Activated CD8-positive, alpha-beta T cell treated with anti-CD3 and anti-CD28 coated beads, Interleukin-2, amount 10 ng/mL, durations not matched to agents 7 days and 5 days (primary cell): ENCODE results near the gene EEIG2. TPM values are rescaled to one million over a fixed set of nuclear protein-coding genes. Genes with fewer than 3 reads are reported as not detected.

Experiments used
- ATAC-seq: fragments of 150-1000 bp; cut with Tn5 transposase; one replicate; pipeline ENCODE4 v1.10.0; 2021; ENCODE audit warnings: moderate library complexity
- CTCF ChIA-PET: fragments of 350-600 bp; sonication (Branson Sonifier 250); formaldehyde crosslinking; loops from one replicate; lab custom pipeline; 2021; ENCODE audit warnings: antibody characterized with exemption; lab: Charles Lee
- POLR2A ChIA-PET: fragments of 350-600 bp; sonication (Branson Sonifier 250); formaldehyde crosslinking; loops from one replicate; lab custom pipeline; 2021; ENCODE audit warnings: antibody characterized with exemption; lab: Charles Lee
- DNase-seq: peaks from one replicate; pipeline ENCODE4 v3.0.0-alpha.2; 2020
- H3K27ac Mint-ChIP-seq: one replicate; pipeline ENCODE4 v1.8.0; 2021; ENCODE audit warnings: mild to moderate bottlenecking, mixed read lengths
- H3K27me3 Mint-ChIP-seq: one replicate; pipeline ENCODE4 v1.8.0; 2021; ENCODE audit warnings: low read depth, mixed read lengths
- H3K36me3 Mint-ChIP-seq: one replicate; pipeline ENCODE4 v1.8.0; 2021; ENCODE audit warnings: low read depth, mixed read lengths
- H3K4me1 Mint-ChIP-seq: one replicate; pipeline ENCODE4 v1.8.0; 2021; ENCODE audit warnings: low read depth, mixed read lengths
- H3K4me3 Mint-ChIP-seq: one replicate; pipeline ENCODE4 v1.8.0; 2021; ENCODE audit warnings: mild to moderate bottlenecking, mixed read lengths
- H3K9me3 Mint-ChIP-seq: one replicate; pipeline ENCODE4 v1.8.0; 2022; ENCODE audit warnings: mixed read lengths; ENCODE audit not compliant: insufficient read depth
- total RNA-seq, 2 experiments: library from RNA; stranded (reverse); gene quantifications; one replicate each; pipeline ENCODE4 v1.2.3, GENCODE V29; 2021

The EEIG2 gene
- total RNA-seq, 2 experiments from 2014 or later = 18.1 to 18.9 TPM

DNA sequence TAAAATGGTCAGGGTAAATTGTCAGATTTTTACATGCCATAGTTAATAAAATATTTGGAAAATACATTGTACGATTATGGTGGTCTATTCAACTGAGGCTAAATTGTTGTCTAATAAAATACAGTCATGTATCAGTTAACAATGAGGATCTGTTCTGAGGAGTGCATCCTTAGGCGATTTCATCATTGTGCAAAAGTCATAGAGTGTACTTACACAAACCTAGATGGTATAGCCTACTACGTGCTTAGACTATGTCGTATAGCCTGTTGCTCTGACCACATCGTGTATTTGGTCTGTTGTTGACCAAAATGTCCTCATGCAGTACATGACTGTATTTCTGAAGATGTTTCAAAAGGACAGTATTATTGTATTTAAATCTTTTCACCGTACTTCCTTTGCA lies 5.2 kb downstream of the EEIG2 start:
- Mint-ChIP-seq H3K9me3 (no peaks in the 10 kb centered on the region), H3K4me3 (no peak overlapping the region), H3K36me3 (no peaks in the 10 kb centered on the region), H3K27me3 (no peaks in the 10 kb centered on the region), H3K4me1 (peaks cover 37% of the 10 kb centered on the region), H3K27ac (no peak overlapping the region)
- POLR2A ChIA-PET = no interaction called here
- no peak for ATAC-seq
- CTCF ChIA-PET = interaction anchor here (7.1 kb wide), 1 partner anchor 80 kb away, joined by 160 read pairs; no protein-coding TSS in a partner anchor
- DNase-seq = no peak

DNA sequence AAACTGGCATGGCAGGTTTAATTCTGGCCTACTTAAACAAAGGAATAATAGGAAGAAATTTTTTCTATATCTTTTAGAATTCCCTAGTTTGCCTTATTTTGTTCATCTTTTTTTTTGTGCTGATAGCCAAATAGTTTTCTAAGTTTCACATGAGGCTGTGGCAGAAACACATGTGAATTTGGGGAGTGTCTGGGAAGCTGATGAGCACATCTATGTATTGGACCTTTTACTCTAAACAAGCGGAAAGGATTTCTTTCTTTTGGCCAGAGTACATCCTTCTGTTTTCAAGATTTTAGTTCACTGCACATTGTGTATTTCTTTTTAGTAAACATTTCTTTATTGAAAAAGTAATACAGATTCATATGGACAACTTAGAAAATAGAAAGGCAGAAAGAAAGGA lies 5.6 kb downstream of the EEIG2 start:
- no peaks in the 10 kb centered on the region for H3K36me3 Mint-ChIP-seq
- H3K4me3 Mint-ChIP-seq = no peak overlapping the region
- POLR2A ChIA-PET = no interaction called here
- H3K27ac Mint-ChIP-seq = no peak overlapping the region
- peaks cover 37% of the 10 kb centered on the region for H3K4me1 Mint-ChIP-seq
- no peak for DNase-seq
- no peaks in the 10 kb centered on the region for H3K9me3 Mint-ChIP-seq
- H3K27me3 Mint-ChIP-seq = no peaks in the 10 kb centered on the region
- CTCF ChIA-PET = no interaction called here
- ATAC-seq = no peak

DNA sequence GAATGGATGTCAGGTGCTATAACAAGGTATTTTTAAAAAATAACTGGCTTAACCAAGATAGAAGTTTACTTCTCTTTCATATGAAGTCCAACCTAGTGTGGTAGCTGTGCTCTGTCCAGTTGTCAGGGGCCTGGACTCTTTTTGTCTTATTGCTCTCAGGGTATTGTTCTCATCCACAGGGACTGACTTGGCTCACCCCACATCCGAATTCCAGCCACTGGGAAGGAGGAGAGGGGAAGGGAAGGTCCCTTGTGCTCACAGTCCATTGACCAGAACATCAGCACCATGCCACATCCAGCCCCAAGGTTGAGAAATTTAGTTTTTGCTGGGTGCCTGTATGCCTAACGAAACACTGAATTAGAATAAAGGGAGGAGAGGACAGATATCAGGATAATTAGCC lies 8.7 kb downstream of the EEIG2 start:
- Mint-ChIP-seq H3K36me3 (peaks cover 1% of the 10 kb centered on the region), H3K27me3 (no peaks in the 10 kb centered on the region), H3K4me1 (peaks cover 12% of the 10 kb centered on the region), H3K9me3 (no peaks in the 10 kb centered on the region), H3K4me3 (no peak overlapping the region), H3K27ac (no peak overlapping the region)
- DNase-seq (no peak), ATAC-seq (no peak)
- ChIA-PET CTCF (interaction anchor here (0.9 to 3.6 kb wide), 6 partner anchors 9 to 76 kb away, joined by 3 to 40 read pairs (median 7); partner anchors contain the start of gene EEIG2), POLR2A (no interaction called here)

DNA sequence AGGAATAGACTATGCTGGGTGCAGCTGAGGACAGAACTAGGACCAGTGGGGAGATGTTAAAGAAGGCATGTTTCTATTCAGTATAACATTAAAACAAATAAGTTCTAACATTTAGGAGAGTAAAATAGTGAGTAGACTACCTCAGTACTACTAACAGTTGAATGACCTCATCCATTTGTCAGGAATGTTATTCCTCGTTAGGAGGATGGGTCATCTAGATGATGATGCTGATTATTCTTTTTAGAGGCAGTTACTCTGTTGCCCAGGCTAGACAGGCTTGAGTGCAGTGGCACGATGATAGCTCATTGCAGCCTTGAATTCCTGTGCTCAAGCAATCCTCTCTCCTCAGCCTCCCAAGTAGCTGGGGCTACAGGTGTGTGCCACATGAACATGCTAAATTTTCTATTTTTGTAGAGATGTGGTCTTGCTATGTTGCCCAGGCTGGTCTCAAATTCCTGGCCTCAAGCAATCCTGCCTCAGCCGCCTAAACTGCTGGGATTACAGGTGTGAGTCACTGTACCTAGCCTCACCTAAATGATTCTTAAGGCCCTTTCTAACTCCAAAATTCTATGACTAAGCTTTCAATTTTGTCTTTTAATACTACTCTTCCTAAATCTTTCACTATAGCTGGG lies 9.3 kb downstream of the EEIG2 start:
- CTCF ChIA-PET = interaction anchor here (1.3 to 3.6 kb wide), 8 partner anchors 10 to 76 kb away, joined by 3 to 40 read pairs (median 6); partner anchors contain the start of gene EEIG2
- no peaks in the 10 kb centered on the region for H3K27me3 Mint-ChIP-seq
- POLR2A ChIA-PET = no interaction called here
- ATAC-seq (no peak), DNase-seq (no peak)
- H3K4me1 Mint-ChIP-seq = peaks cover 6% of the 10 kb centered on the region
- H3K27ac Mint-ChIP-seq = no peak overlapping the region
- no peak overlapping the region for H3K4me3 Mint-ChIP-seq
- no peaks in the 10 kb centered on the region for H3K9me3 Mint-ChIP-seq
- H3K36me3 Mint-ChIP-seq = peaks cover 3% of the 10 kb centered on the region

DNA sequence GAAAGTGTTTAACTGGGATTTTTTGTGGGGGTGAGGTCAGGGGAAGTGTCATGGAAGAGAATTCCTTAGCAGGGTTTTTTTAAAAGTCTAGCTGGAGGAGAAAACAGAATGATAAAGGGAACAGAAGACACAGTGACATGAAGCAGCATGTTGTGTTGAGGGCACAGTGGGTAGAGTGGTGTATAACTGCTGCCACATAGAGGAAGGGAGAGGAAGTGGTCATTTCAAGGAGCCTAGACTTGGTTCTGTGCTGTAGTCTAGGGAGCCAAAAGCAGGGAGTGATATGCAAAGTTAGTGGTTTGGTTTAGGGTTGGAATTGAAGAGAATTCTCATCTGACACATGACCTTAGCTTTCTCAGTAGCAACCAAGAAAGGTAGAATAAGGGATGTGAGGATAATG lies 10.2 kb downstream of the EEIG2 start:
- ChIA-PET CTCF (interaction anchor here (1.2 to 3.6 kb wide), 9 partner anchors 11 to 75 kb away, joined by 3 to 40 read pairs (median 4); partner anchors contain the start of gene EEIG2), POLR2A (interaction anchor here (0.9 kb wide), 1 partner anchor 73 kb away, joined by 3 read pairs; no protein-coding TSS in a partner anchor)
- no peaks in the 10 kb centered on the region for H3K27me3 Mint-ChIP-seq
- no peak overlapping the region for H3K27ac Mint-ChIP-seq
- H3K36me3 Mint-ChIP-seq = peaks cover 3% of the 10 kb centered on the region
- DNase-seq (peak; percentile 60), ATAC-seq (peak; percentile 99)
- H3K9me3 Mint-ChIP-seq = no peaks in the 10 kb centered on the region
- no peak overlapping the region for H3K4me3 Mint-ChIP-seq
- peaks cover 4% of the 10 kb centered on the region for H3K4me1 Mint-ChIP-seq

DNA sequence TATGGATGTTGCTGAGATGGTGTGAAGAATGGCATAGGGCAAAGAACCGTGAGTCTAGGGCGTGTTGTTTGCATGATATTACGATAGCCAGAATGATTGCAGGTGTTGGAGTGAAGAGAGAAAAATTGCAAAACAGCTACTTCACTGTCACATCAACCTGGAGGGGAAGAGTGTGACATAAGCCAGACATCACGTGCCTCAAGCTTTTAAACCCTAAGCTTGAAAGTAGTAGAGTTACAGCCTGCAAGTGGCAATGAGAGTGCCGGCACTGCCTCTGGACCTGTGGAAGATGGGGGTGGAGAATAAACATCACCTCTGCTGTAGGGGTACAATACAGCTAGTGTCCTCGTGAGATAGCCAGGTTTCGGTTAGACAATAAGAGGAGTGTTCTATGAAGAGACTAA lies 11.1 kb downstream of the EEIG2 start:
- ChIA-PET POLR2A (no interaction called here), CTCF (interaction anchor here (1.2 to 3.6 kb wide), 5 partner anchors 12 to 74 kb away, joined by 4 to 40 read pairs (median 10); partner anchors contain the start of gene EEIG2)
- H3K36me3 Mint-ChIP-seq = peaks cover 6% of the 10 kb centered on the region
- no peaks in the 10 kb centered on the region for H3K27me3 Mint-ChIP-seq
- H3K27ac Mint-ChIP-seq = no peak overlapping the region
- no peak for DNase-seq
- H3K9me3 Mint-ChIP-seq = no peaks in the 10 kb centered on the region
- no peak for ATAC-seq
- peaks cover 4% of the 10 kb centered on the region for H3K4me1 Mint-ChIP-seq
- H3K4me3 Mint-ChIP-seq = no peak overlapping the region

DNA sequence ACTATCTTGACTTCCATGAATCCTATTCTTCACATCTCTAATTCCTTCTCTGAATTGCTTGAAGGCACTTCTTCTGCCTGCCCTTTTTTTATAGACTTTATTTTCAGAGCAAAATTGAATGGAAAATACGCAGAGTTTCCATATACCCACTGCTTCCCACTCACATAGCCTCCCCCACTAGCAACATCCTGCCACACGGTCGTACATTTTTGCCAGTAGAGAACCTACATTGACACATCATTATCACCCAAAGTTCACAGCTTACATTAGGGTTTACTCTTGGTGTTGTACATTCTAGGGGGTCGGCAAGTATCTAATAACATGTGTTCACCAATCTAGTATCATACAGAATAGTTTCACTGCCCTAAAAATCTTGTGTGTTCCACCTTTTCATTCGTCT lies 12.3 kb downstream of the EEIG2 start:
- POLR2A ChIA-PET = interaction anchor here (1.2 kb wide), 1 partner anchor 75 kb away, joined by 4 read pairs; no protein-coding TSS in a partner anchor
- ATAC-seq = no peak
- Mint-ChIP-seq H3K4me3 (no peak overlapping the region), H3K27ac (no peak overlapping the region), H3K9me3 (no peaks in the 10 kb centered on the region), H3K4me1 (peaks cover 4% of the 10 kb centered on the region), H3K36me3 (peaks cover 6% of the 10 kb centered on the region), H3K27me3 (no peaks in the 10 kb centered on the region)
- CTCF ChIA-PET = no interaction called here
- no peak for DNase-seq

DNA sequence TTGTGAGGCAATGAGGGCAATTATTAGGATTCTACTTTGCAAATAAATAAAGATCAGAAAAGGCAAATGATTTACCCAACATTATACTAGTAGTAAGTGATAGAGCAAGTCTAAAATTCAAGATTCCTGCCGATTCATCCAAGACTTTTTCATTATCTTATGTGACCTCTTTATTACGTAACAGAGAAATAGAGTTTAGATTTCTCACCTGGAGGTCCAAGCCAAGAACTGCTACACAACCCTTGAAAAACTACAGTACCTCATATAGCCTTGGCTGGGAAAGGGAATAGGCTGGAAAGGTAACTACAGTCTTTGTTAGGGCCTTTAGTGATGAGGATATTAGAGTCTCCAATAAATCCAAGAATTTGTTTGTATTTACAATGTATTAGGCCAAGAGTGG lies 13.3 kb downstream of the EEIG2 start:
- no peak for DNase-seq
- Mint-ChIP-seq H3K36me3 (peaks cover 6% of the 10 kb centered on the region), H3K27ac (no peak overlapping the region), H3K4me3 (no peak overlapping the region), H3K9me3 (no peaks in the 10 kb centered on the region), H3K27me3 (no peaks in the 10 kb centered on the region), H3K4me1 (peaks cover 4% of the 10 kb centered on the region)
- no peak for ATAC-seq
- ChIA-PET CTCF (no interaction called here), POLR2A (no interaction called here)

DNA sequence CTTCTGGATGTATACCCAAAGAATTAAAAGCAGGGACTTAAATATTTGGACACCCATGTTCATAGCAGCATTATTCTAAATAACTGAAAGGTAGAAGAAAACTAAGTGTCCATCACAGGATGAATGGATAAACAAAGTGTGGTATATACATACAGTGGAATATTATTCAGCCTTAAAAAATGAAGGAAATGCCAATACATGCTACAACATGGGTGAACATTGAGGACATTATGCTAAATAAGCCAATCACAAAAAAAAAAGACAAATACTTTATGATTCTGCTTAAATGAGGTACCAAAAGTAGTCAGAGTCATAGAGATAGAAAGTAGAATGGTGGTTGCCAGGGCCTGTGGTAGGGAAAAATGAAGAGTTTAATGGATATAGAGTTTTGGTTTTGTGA lies 14.1 kb downstream of the EEIG2 start:
- POLR2A ChIA-PET = no interaction called here
- ATAC-seq = no peak
- CTCF ChIA-PET = no interaction called here

DNA sequence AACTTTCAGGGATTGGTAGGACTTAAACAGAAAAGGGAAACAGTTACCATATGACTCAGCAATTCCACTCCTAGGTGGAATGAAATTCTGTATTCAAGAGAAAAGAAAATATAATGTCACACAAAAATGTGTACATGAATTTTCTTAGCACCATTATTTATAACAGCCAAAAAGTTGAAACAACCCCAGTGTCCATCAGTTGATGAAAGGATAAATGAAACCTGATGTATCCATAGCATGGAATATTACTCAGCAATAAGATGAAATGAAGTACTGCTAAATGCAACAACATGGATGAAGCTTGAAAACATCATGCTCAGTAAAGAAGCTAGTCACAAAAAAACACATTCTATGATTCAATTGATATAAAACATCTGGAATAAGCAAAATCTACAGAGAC lies 15.5 kb downstream of the EEIG2 start:
- Mint-ChIP-seq H3K36me3 (peaks cover 13% of the 10 kb centered on the region), H3K27me3 (no peaks in the 10 kb centered on the region), H3K9me3 (peaks cover 5% of the 10 kb centered on the region), H3K4me3 (no peak overlapping the region), H3K4me1 (no peaks in the 10 kb centered on the region), H3K27ac (no peak overlapping the region)
- CTCF ChIA-PET = interaction anchor here (0.6 to 1.7 kb wide), 2 partner anchors 13 to 31 kb away, joined by 3 to 9 read pairs; no protein-coding TSS in a partner anchor
- ATAC-seq (no peak), DNase-seq (no peak)
- POLR2A ChIA-PET = interaction anchor here (1.2 kb wide), 1 partner anchor 15 kb away, joined by 3 read pairs; the partner anchor contains the start of gene EEIG2

More for the DNA sequence above, 14.1 kb downstream of the EEIG2 start:
- H3K27me3 Mint-ChIP-seq = no peaks in the 10 kb centered on the region
- no peaks in the 10 kb centered on the region for H3K9me3 Mint-ChIP-seq
- DNase-seq = no peak
- no peak overlapping the region for H3K4me3 Mint-ChIP-seq
- no peaks in the 10 kb centered on the region for H3K4me1 Mint-ChIP-seq
- H3K36me3 Mint-ChIP-seq = peaks cover 8% of the 10 kb centered on the region
- H3K27ac Mint-ChIP-seq = no peak overlapping the region

DNA sequence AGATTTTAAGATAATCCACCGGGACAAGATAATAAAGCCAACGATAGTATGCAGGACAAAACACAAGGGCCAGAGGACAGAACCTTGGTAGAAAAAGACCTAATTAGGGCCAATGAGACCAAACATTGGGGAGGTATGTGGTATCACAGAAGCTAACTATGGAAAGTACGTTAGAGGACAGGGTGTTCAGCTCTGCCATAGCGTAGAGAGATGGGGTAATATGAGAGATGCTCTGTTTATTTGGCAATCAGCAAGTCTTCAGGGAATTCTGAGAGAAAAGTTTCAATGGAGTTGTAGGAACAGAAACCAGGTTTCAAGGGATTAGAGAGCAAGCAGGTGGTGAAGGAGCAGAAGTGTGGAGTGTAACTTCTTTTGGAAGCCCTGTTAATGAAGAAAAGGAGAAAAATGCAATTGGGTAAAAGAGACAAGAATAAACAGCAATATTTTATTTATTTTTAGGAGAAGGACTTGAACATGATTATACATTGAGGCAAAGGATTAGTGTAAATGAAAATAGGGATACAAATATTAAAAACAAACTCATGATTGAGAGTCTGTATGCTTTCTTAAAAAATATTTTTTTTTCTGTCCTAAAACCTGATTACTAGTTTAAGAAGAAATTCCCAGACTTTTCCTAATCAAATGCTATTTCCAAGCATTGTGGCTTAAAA lies 24.0 kb downstream of the EEIG2 start:
- Mint-ChIP-seq H3K4me1 (peaks cover 16% of the 10 kb centered on the region), H3K9me3 (peaks cover 8% of the 10 kb centered on the region), H3K36me3 (peaks cover 12% of the 10 kb centered on the region), H3K27ac (no peak overlapping the region), H3K27me3 (no peaks in the 10 kb centered on the region), H3K4me3 (no peak overlapping the region)
- POLR2A ChIA-PET = interaction anchor here (0.9 kb wide), 1 partner anchor 62 kb away, joined by 3 read pairs; no protein-coding TSS in a partner anchor
- CTCF ChIA-PET = interaction anchor here (3.4 kb wide), 1 partner anchor 23 kb away, joined by 22 read pairs; the partner anchor contains the start of gene EEIG2
- no peak for DNase-seq
- no peak for ATAC-seq

DNA sequence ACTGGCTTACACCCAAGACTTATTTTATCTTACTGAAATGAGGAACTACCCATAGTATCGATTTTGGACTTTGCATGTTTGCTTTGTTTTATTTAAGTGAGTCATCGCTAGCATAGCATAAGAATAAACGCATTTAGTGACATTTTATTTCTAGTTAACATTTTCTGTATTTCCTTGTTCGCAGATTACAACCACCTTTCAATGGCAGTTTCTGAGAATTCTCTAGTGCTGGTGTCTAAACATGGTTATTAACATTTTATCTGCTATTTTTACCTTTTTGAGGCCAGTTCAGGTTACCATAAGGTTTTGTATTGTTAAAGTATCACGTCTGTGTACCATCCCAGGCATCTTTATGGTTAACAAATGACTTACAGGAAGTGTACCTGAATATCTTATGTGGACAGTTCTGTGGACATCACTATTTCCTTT lies 24.5 kb downstream of the EEIG2 start:
- Mint-ChIP-seq H3K27ac (no peak overlapping the region), H3K9me3 (peaks cover 8% of the 10 kb centered on the region), H3K4me1 (peaks cover 19% of the 10 kb centered on the region), H3K4me3 (no peak overlapping the region), H3K27me3 (no peaks in the 10 kb centered on the region), H3K36me3 (peaks cover 12% of the 10 kb centered on the region)
- ATAC-seq (no peak), DNase-seq (no peak)
- CTCF ChIA-PET = interaction anchor here (3.4 kb wide), 1 partner anchor 24 kb away, joined by 22 read pairs; the partner anchor contains the start of gene EEIG2
- POLR2A ChIA-PET = no interaction called here
